C4-2B (cell line): ENCODE results near the gene CPB2.

Experiments
- H3K27ac ChIP-seq: fragments of 450-650 bp; 2 replicates; pipeline ENCODE4 v1.5.1; 2017
- CTCF ChIP-seq: fragments of 450-650 bp; conservative IDR thresholded peaks from 2 replicates; pipeline ENCODE4 v1.5.1; 2017; ENCODE audit warnings: mild to moderate bottlenecking
- ZFX ChIP-seq: fragments of 450-650 bp; IDR thresholded peaks from 2 replicates; pipeline ENCODE4 v1.6.1; 2017

CPB2 gene

GRCh38 chr13:46134494-46134893 lies 29.7 kb upstream of the CPB2 start:
- TF ChIP-seq CTCF: no peak
- no peak for TF ChIP-seq ZFX
- peak overlapping the region; percentile 98 for H3K27ac ChIP-seq

- TF ChIP-seq ZFX (no peak), CTCF (no peak)
- peak overlapping the region; percentile 11; the same call in 1 of the 2 replicates for H3K27ac ChIP-seq
These were observed 27.3 kb upstream of the CPB2 start for GRCh38 chr13:46132109-46132508.

GRCh38 chr13:46131705-46132104 lies 26.9 kb upstream of the CPB2 start:
- H3K27ac ChIP-seq: no peak overlapping the region
- TF ChIP-seq ZFX: no peak
- TF ChIP-seq CTCF: no peak

DNA sequence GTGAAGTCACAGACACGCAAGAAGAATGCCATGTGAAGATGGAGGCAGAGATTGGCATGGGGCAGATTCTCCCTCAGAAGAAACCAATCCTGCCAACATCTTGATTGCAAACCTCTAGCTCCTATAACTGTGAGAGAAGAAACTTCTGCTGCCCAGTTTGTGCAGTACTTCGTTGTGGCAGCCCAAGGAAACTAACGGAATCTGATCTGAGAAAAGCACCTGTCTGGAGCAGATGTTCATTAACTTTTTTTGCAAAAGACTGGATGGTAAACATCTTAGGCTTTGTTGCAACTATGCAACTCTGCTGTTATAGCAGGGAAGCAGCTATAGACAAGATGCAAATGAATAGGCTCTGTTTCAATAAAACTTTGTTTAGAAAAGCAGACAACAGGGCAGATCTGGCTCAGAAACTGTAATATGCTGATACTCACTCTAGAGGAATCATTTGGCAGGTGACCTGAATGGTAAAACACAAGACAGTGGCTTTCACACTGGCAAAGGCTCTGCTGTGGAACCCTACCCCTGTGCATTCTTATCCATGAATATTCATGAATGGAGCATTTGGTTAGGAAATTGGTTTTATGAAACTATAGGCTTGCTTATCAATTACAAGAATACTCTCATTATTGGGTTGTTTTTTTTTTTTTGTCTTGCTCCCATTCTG lies 25.3 kb upstream of the CPB2 start:
- TF ChIP-seq CTCF: no peak
- TF ChIP-seq ZFX: no peak
- no peak overlapping the region for H3K27ac ChIP-seq

DNA sequence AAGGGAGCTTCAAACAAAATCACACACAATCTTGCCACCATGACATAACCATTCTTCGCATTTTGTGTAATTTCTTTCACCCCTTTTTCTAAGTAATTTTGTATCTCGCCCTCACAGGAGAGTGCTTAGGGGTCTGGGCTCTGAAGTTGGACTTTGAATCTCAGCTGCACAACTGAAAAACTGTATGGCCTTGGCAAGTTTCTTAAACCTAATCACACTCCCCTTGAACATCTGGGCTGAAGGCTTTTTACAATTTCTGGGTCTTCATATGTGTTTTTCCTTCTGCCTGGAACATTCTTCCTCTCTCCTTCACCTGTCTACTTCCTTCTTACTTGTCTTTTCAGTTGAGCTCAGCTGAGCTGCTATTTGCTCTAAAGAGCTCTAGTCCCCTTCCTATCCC lies 24.3 kb upstream of the CPB2 start:
- H3K27ac ChIP-seq: no peak overlapping the region
- TF ChIP-seq CTCF (no peak), ZFX (no peak)

GRCh38 chr13:46127358-46128023 lies 22.7 kb upstream of the CPB2 start:
- TF ChIP-seq ZFX (no peak), CTCF (no peak)
- H3K27ac ChIP-seq: no peak overlapping the region

DNA sequence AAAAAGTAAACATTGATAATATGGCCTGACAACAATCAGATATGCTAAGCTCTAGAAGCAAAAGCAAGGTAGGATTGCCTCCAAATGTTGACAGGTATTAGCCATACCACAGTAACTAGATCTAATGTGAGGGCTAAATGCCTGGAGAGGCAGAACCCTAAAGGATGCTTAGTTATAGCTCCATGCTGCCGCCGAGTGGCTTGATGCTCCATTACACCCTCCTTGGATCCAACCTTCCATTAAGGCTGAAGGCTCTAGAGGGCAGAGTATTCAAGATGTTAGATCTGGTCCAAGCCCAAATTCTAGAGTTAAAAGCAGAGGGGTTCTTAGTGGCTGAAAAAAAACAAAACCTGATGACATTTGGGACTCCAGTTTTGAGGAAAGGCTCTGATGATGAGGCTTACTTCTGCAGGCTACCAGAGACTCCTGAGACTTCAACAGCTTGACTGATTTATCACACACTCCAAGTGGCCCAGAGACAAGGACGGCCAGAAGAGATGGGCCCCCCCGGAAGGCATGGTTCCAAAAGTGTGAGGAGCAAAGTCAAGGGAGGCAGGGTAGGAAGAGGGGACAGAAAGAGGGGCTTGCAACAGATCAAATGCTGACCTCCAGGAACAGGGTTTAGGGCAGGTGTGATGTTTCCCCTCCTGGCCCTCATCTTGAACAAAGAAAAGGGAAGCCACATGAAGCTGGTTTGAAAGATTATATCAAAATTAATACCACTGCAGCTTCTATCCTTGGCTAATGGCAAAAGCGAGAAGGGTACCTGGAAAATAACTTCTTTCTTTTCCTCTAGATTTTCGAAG lies 21.9 kb upstream of the CPB2 start:
- no peak overlapping the region for H3K27ac ChIP-seq
- no peak for TF ChIP-seq ZFX
- peak; percentile 85 for TF ChIP-seq CTCF
